Stimulated activated effector memory CD8-positive, alpha-beta T cell treated with anti-CD3 and anti-CD28 coated beads, Interleukin-12 subunit alpha, Interleukin-12 subunit beta, amount 100 ng/mL, for 72 hours (primary cell): ENCODE data around the gene KPNA1.
A peak's percentile ranks its signal among the peaks of the same experiment; 100 is the strongest.
"Not testable (repeated sequence)": the region's sequence is repeated elsewhere in the genome, so short reads cannot be mapped to it uniquely, and the experiment has no call there.

Source experiments
- ATAC-seq: fragments of 150-1000 bp; cut with Tn5 transposase; 2 replicates; pipeline ENCODE4 v1.10.0; 2021
- DNase-seq, 2 donors: peaks; one replicate each; pipeline ENCODE4 v3.0.0; 2021 to 2022; ENCODE audit warnings: low spot score in 2 of 2
- H3K27ac Mint-ChIP-seq: one replicate; pipeline ENCODE4 v1.8.0; 2022; ENCODE audit warnings: mild to moderate bottlenecking, mixed read lengths
- H3K36me3 Mint-ChIP-seq: one replicate; pipeline ENCODE4 v1.8.0; 2022; ENCODE audit warnings: mild to moderate bottlenecking, mixed read lengths
- H3K4me1 Mint-ChIP-seq: one replicate; pipeline ENCODE4 v1.8.0; 2022; ENCODE audit warnings: mixed read lengths
- H3K4me3 Mint-ChIP-seq: one replicate; pipeline ENCODE4 v1.8.0; 2022; ENCODE audit warnings: mild to moderate bottlenecking, mixed read lengths
- H3K9me3 Mint-ChIP-seq: one replicate; pipeline ENCODE4 v1.8.0; 2022; ENCODE audit warnings: mixed read lengths

KPNA1 gene

DNA sequence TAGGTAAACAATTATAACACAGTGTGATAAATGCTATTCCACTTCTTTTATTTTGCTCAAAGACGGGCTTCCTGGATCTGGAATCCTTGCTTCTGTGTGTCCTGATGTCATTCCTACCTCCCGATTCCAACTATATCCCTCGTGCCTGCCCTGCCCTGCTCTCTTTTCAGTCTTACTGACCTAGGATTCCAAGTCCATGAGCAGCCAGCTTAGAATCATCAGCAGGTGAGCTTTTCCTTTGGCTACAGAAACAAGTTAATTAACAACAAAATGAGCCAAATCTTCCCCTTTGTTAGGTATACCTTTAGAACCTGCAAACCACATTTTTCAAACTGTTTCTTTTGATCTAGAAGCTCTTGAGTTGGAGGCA, 21.9 kb upstream of the KPNA1 start:
- peaks cover 92% of the 10 kb centered on the region for H3K36me3 Mint-ChIP-seq
- H3K27ac Mint-ChIP-seq: no peak overlapping the region
- H3K4me1 Mint-ChIP-seq: peaks cover 38% of the 10 kb centered on the region
- H3K4me3 Mint-ChIP-seq: no peak overlapping the region
- ATAC-seq (no peak), DNase-seq (peak in 1 of 2 donors; percentile 20)
- H3K9me3 Mint-ChIP-seq: no peaks in the 10 kb centered on the region

DNA sequence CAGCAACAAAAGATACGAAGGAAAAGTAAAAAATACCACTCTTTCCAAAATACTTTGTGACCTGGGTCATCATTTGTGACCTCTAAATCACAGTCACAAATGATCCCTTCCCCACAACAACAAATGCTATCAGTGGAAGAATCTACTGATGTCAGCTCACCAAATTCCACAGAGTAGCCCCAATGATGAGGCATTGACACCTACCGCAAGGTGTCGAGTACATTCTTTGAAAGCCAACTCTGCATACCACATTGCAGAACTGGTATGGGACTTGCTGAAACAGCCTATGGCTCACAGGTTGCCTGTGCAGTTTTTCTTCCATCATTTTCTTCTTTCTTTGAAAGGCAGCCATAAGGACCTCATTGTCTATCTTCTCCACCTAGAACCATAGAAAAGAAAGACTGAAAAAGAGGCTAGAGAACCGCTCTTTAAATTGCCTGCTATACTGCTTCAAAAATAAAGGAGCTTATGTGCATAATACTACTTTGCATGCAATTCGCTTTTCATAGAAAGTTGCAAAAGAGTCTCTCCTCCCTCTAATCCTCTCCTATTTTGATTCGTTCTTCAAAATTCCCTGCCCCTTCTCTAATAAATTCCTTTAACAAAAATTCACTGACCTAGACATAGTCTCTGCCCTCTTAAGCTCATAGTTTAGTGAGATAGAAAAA, 21.4 kb upstream of the KPNA1 start:
- Mint-ChIP-seq H3K4me3 (no peak overlapping the region), H3K9me3 (no peaks in the 10 kb centered on the region), H3K27ac (no peak overlapping the region), H3K36me3 (peaks cover 87% of the 10 kb centered on the region), H3K4me1 (peaks cover 39% of the 10 kb centered on the region)
- no peak for ATAC-seq
- peak in 1 of 2 donors; percentile 25 for DNase-seq

DNA sequence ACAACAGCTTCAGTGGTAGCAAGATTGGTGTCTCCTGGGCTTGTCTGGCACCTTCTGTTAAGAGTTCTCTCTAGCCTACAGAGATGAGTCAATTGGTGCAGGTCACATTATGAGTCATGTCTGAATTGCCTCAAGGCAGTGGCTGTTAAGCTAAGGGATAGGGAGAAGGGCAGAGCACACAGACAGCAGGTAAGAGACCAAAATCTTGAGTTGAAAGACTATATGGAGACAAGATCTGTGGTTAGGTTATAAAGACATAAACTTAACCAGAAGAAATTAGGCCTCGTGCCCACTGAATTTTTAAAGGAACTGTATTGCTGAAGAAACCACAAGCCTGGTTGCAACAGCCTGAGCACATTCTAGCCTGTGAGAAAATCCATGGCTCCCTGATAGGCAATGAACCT, 19.2 kb upstream of the KPNA1 start:
- Mint-ChIP-seq H3K4me1 (peaks cover 34% of the 10 kb centered on the region), H3K9me3 (no peaks in the 10 kb centered on the region), H3K4me3 (no peak overlapping the region), H3K36me3 (peaks cover 76% of the 10 kb centered on the region), H3K27ac (peak overlapping the region; percentile 63)
- ATAC-seq: peak; percentile 100
- DNase-seq: peak; percentile 22 to 72

DNA sequence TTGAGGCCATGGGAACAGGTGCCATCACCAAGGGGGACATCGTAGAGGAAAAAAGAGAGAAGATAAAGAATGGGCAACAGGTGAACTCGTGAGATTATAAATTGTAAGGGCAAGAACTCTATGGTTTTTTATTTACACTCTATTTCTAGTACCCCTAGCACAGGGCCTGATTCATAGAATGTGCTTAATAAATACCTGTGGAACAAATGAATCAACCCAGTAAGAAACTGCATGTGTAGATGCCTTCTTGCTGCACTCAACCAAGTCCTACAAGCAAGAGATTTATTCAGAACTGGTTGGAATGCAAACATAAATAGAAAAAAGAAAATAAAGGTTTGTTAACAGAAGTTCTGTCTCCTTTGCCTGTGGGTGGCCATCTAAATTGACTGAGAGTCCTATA, 18.7 kb upstream of the KPNA1 start:
- peak overlapping the region; percentile 63 for H3K27ac Mint-ChIP-seq
- peak; percentile 66 for ATAC-seq
- no peaks in the 10 kb centered on the region for H3K9me3 Mint-ChIP-seq
- H3K4me1 Mint-ChIP-seq: peaks cover 33% of the 10 kb centered on the region
- H3K36me3 Mint-ChIP-seq: peaks cover 76% of the 10 kb centered on the region
- H3K4me3 Mint-ChIP-seq: peak overlapping the region; percentile 32
- DNase-seq: no peak

DNA sequence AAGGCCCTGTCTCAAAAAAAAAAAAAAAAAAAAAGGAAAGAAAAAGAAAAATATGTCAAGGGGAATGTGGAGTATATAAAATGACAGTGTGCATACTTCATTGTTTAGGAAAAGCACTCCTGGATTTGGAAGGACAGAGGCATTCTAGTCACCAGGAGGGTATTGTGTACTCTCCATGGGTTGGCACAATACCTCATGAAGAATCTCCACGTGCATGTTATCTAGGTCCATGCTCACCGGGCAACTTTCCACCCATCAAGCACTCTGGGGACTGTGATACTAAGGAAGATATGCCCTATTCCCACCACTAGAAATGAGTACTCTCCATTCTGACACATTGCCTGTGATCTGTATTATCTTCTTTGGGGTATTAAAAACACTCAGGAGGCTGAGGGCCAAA, 15.4 kb upstream of the KPNA1 start:
- no peak for ATAC-seq
- peak in 1 of 2 donors; percentile 20 for DNase-seq
- Mint-ChIP-seq H3K4me1 (peaks cover 27% of the 10 kb centered on the region), H3K4me3 (no peak overlapping the region), H3K9me3 (no peaks in the 10 kb centered on the region), H3K27ac (no peak overlapping the region), H3K36me3 (peaks cover 49% of the 10 kb centered on the region)

DNA sequence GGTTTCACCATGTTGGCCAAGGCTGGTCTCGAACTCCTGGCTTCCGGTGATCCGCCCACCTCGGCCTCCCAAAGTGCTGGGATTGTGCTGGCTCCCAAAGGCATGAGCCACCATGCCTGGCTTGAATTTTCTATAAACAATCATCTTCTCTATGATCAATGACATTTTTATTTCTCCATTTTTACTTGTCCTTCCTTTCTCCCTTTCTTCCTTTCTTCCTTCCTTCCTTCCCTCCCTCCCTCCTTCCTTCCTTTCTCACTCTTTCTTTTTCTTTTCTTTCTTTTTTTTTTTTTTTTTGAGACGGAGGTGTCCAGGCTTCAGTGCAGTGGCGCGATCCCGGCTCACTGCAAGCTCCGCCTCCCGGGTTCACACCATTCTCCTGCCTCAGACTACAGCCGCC, 8.6 kb upstream of the KPNA1 start:
- H3K36me3 Mint-ChIP-seq: no peaks in the 10 kb centered on the region
- H3K9me3 Mint-ChIP-seq: no peaks in the 10 kb centered on the region
- H3K27ac Mint-ChIP-seq: no peak overlapping the region
- no peak for DNase-seq
- ATAC-seq: no peak
- H3K4me3 Mint-ChIP-seq: no peak overlapping the region
- H3K4me1 Mint-ChIP-seq: no peaks in the 10 kb centered on the region

DNA sequence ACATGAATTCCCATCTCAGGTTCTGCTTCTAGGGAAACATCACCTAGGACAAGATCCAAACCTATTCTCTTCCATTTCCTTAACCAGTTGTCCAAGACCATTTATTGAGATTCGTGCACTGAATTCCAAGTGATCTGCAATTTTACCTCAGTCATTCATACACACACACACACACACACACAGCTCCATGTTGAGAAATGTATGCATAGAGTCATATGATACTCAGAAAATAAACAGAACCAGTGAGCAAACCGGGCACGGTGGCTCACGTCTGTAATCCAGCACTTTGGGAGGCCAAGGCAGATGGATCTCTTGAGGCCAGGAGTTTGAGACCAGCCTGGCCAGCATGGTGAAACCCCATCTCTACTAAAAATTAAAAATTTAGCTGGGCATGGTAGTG, 6.1 kb upstream of the KPNA1 start:
- H3K36me3 Mint-ChIP-seq: no peaks in the 10 kb centered on the region
- no peak overlapping the region for H3K27ac Mint-ChIP-seq
- no peak overlapping the region for H3K4me3 Mint-ChIP-seq
- DNase-seq (no peak), ATAC-seq (no peak)
- no peaks in the 10 kb centered on the region for H3K9me3 Mint-ChIP-seq
- no peaks in the 10 kb centered on the region for H3K4me1 Mint-ChIP-seq

DNA sequence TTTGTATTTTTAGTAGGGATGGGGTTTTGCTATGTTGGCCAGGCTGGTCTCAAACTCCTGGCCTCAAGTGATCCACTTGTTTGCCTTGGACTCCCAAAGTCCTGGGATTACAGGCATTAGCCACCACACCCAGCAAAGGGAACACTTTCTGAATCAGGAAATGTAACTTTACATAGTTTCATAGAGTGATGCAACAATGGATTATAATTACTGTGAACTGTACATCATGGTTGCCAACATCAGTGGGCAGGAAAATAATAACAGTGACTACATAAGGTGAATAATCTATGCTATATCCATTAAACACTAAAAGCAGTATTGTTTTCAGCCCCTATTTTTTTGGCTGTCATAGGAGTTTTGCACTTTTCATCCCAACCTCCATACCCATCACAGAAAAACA, 5.0 kb upstream of the KPNA1 start:
- H3K4me3 Mint-ChIP-seq: no peak overlapping the region
- peaks cover 6% of the 10 kb centered on the region for H3K4me1 Mint-ChIP-seq
- H3K36me3 Mint-ChIP-seq: peaks cover 5% of the 10 kb centered on the region
- ATAC-seq: no peak
- no peaks in the 10 kb centered on the region for H3K9me3 Mint-ChIP-seq
- DNase-seq: no peak
- no peak overlapping the region for H3K27ac Mint-ChIP-seq

DNA sequence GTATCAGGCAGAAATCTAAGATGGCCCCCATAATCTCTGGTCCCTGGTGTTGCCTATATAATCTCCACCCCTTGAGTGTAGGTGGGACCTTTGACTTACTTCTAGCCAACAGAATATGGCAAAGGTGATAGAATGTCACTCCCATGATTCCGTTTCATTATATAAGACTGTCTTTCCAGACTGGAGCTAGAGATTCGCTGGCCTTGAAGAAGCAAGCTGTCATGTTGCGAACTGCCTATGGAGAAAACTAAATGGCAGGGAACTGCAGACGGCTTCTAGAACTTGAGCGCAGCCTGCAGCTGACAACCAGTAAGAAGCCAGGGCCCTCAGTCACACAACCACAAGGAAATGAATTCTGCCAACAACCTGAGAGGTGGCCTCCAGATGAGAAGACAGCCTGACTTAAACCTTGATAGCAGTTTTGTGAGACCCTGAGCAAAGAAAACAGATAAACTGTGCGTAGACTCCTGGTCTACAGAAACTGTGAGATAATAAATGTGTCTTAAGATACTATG, 2.2 kb upstream of the KPNA1 start:
- no peak overlapping the region for H3K4me3 Mint-ChIP-seq
- peaks cover 23% of the 10 kb centered on the region for H3K4me1 Mint-ChIP-seq
- no peak overlapping the region for H3K27ac Mint-ChIP-seq
- ATAC-seq (no peak), DNase-seq (no peak)
- peaks cover 14% of the 10 kb centered on the region for H3K36me3 Mint-ChIP-seq
- no peaks in the 10 kb centered on the region for H3K9me3 Mint-ChIP-seq

DNA sequence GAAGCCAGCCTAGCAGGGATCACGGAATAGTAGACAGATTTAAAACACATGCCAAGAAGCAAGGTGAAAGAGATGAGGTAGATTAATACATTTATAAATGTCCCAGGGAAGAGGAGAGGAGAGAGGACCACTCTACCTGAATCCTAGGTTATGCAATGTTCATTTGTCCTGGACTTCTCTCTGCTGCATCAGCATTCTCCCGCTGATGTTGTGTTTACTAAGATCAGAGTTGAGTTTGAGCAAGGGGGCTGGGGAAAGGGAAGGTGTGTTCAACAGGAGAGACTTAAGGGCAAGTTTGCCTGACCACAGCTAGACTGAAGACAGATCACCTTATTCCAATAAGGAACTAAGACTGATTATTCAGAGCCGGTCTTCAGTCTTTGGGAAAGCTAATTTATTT, 1.1 kb upstream of the KPNA1 start:
- peaks cover 33% of the 10 kb centered on the region for H3K4me1 Mint-ChIP-seq
- no peak overlapping the region for H3K4me3 Mint-ChIP-seq
- peaks cover 14% of the 10 kb centered on the region for H3K36me3 Mint-ChIP-seq
- no peaks in the 10 kb centered on the region for H3K9me3 Mint-ChIP-seq
- no peak overlapping the region for H3K27ac Mint-ChIP-seq
- ATAC-seq: no peak
- DNase-seq: no peak

DNA sequence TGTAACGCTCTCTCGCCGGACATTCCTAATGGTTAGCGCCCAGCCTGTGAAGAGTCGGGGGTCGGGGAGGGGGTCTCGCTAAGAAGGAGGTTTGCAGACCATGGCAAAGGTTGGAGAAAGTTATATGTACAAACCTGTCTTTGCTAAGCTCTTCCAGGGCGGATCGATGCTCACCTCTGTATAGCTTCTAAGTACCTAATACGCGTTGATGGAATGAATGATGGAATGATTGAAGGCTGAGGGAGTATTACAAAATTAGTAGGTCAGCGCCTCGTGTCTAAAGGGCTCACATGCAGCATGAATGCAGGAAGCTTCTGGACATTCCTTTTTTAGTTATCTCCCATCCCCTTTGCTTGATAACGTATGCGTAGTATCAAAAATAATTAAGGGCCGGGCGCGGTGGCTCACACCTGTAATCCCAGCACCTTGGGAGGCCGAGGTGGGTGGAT, 305 bp upstream of the KPNA1 start:
- no peak for ATAC-seq
- DNase-seq: no peak

DNA sequence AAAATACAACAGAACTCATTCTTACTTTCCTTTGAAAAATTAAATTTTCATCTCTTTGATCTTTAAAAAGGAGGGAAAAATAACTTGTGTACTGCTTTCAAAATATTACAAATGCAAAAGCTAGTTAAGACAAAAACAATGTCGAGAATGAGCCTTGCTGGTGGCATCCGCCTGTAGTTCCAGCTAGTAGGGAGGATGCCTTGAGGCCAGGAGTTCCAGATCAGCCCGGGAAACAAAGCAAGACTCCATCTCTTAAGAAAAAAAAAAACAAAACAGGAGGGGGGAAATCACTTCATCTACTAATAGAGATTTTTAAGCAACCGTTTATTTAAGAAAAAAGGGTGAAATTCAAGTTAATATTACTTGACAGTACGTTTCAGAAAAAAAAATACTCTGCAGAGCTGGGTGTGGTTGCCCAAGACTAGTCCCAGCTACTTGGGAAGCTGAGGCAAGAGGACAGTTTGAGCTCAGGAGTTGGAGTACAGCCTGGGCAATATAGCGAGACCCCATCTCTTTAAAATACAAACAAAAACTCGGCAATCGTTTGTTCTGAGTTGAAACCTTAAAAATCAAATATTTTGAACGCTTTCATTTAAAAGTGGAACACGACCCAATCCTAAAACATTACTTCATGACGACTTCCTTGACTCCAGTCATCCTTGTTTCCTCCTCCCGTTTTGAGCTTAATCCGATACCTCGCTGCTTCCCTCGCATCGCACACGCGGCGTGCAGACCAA, 1.2 kb downstream of the KPNA1 start:
- H3K36me3 Mint-ChIP-seq: peaks cover 14% of the 10 kb centered on the region
- H3K4me1 Mint-ChIP-seq: peaks cover 56% of the 10 kb centered on the region
- no peak for ATAC-seq
- peak overlapping the region; percentile 45 for H3K27ac Mint-ChIP-seq
- peak overlapping the region; percentile 72 for H3K4me3 Mint-ChIP-seq
- DNase-seq: no peak
- no peaks in the 10 kb centered on the region for H3K9me3 Mint-ChIP-seq

More for the DNA sequence above, 305 bp upstream of the KPNA1 start:
- H3K9me3 Mint-ChIP-seq: no peaks in the 10 kb centered on the region
- peak overlapping the region; percentile 72 for H3K4me3 Mint-ChIP-seq
- peak overlapping the region; percentile 45 for H3K27ac Mint-ChIP-seq
- peaks cover 41% of the 10 kb centered on the region for H3K4me1 Mint-ChIP-seq
- peaks cover 14% of the 10 kb centered on the region for H3K36me3 Mint-ChIP-seq

DNA sequence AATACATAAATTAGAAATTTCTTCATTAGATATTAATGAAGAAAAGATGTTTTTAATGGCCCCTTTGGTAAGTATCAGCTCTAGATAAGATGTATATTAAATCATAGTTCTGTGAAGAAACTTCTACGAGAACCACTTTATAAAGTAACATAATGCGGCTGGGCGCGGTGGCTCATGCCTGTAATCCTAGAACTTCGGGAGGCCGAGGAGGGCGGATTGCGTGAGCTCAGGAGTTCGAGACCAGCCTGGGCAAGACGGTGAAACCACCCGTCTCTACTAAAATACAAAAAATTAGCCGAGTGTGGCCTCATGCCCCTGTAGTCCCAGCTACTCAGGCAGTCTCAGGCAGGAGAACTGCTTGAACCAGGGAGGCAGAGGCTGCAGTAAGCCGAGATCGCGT, 2.5 kb downstream of the KPNA1 start:
- Mint-ChIP-seq H3K9me3 (no peaks in the 10 kb centered on the region), H3K4me1 (peaks cover 64% of the 10 kb centered on the region), H3K36me3 (peaks cover 14% of the 10 kb centered on the region), H3K27ac (no peak overlapping the region), H3K4me3 (no peak overlapping the region)
- ATAC-seq (no peak), DNase-seq (no peak)

DNA sequence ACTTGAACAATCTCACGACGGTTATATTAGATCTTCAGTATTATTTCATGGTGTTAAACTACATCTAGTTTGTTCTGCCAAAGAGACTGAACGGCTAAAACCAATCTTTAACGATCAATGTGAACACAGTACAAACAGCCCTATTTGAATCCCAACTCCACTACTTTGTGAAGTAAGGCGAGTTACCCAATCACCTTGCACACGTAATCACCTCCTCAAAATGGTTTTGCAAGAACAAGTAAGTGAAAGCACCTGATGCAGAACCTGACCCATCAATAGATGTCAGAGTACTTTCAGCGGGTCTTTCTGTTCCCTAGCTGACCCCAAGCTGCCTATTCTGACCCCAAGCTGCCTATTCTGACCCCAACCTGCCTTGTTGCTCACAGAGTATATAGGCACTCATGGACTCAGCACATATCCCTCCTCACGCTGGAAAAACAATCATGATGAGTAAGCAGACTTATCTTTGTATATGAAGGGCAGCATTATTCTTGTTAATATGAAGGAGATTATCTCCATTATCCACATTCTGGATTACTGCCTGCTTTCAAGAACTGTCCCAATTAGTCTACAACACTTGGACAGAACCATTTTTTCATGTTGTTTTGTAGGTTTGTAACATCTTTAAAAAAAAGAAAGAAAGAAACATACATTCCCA, 3.7 kb downstream of the KPNA1 start:
- Mint-ChIP-seq H3K36me3 (peaks cover 14% of the 10 kb centered on the region), H3K4me1 (peaks cover 72% of the 10 kb centered on the region), H3K4me3 (no peak overlapping the region), H3K27ac (peak overlapping the region; percentile 14), H3K9me3 (no peaks in the 10 kb centered on the region)
- ATAC-seq (no peak), DNase-seq (no peak)

DNA sequence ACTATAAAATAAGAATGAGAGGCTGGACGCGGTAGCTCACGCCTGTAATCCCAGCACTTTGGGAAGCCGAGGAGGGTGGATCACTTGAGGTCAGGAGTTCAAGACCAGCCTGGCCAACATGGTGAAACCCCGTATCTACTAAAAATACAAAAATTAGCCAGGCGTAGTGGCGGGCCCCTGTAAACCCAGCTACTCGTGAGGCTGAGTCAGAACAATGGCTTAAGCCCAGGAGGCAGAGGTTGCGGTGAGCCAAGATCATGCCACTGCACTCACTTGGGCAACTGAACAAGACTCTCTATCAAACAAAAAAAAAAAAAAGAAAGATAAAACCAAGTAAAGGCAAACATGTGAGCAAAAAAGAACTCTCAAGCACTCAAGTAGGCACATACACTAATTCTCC, 5.8 kb downstream of the KPNA1 start:
- H3K4me3 Mint-ChIP-seq: not testable (repeated sequence)

More for the DNA sequence above, 5.8 kb downstream of the KPNA1 start:
- ATAC-seq, H3K9me3 Mint-ChIP-seq, DNase-seq, H3K36me3 Mint-ChIP-seq: not testable (repeated sequence)
- peak overlapping the region; percentile 23 for H3K27ac Mint-ChIP-seq
- H3K4me1 Mint-ChIP-seq: peaks cover 77% of the 10 kb centered on the region
